CD4-positive, alpha-beta T cell treated with Interleukin-12 subunit alpha and Interleukin-12 subunit beta, for 1 hour (primary cell): ENCODE results near the gene CHMP5.
A peak's percentile ranks its signal among the peaks of the same experiment; 100 is the strongest.
"Not testable (repeated sequence)": the region's sequence is repeated elsewhere in the genome, so short reads cannot be mapped to it uniquely, and the experiment has no call there.

Source experiments
- DNase-seq: peaks from one replicate; pipeline ENCODE4 v3.0.0-alpha.2; 2020

The CHMP5 gene

GRCh38 chr9:33285502-33285901, 20.7 kb downstream of the CHMP5 start:
- DNase-seq = no peak

GRCh38 chr9:33287087-33287490, 22.2 kb downstream of the CHMP5 start:
- DNase-seq = peak; percentile 79

GRCh38 chr9:33288235-33288634, 23.4 kb downstream of the CHMP5 start:
- DNase-seq = no peak

- no peak for DNase-seq
These were observed 24.1 kb downstream of the CHMP5 start for GRCh38 chr9:33288828-33289483.

- peak; percentile 33 for DNase-seq
These were observed 24.6 kb downstream of the CHMP5 start for GRCh38 chr9:33289496-33289895.

- no peak for DNase-seq
These were observed 25.0 kb downstream of the CHMP5 start for GRCh38 chr9:33289936-33290246.

GRCh38 chr9:33290247-33291030, 25.6 kb downstream of the CHMP5 start, which contains the start of gene NFX1:
Gene NFX1 (plus strand): TSS chr9:33290516. CDS start chr9:33290573, 57 bp downstream.
- DNase-seq = peak; percentile 99

- DNase-seq = no peak
These were observed 26.2 kb downstream of the CHMP5 start for GRCh38 chr9:33291031-33291397.

GRCh38 chr9:33291901-33292300, 27.1 kb downstream of the CHMP5 start:
- no peak for DNase-seq

- no peak for DNase-seq
These were observed 28.9 kb downstream of the CHMP5 start for GRCh38 chr9:33293782-33294181.

- DNase-seq = no peak
These were observed 30.0 kb downstream of the CHMP5 start for GRCh38 chr9:33294670-33295432.

- no peak for DNase-seq
These were observed 30.7 kb downstream of the CHMP5 start for GRCh38 chr9:33295571-33295970.

- peak; percentile 28 for DNase-seq
These were observed 32.6 kb downstream of the CHMP5 start for GRCh38 chr9:33297432-33297831.

GRCh38 chr9:33300546-33300945, 35.7 kb downstream of the CHMP5 start:
- DNase-seq = no peak

GRCh38 chr9:33304362-33304761, 39.5 kb downstream of the CHMP5 start:
- no peak for DNase-seq

GRCh38 chr9:33306037-33306436, 41.2 kb downstream of the CHMP5 start:
- DNase-seq = no peak

- no peak for DNase-seq
These were observed 42.2 kb downstream of the CHMP5 start for GRCh38 chr9:33307067-33307466.

- DNase-seq = no peak
These were observed 45.1 kb downstream of the CHMP5 start for GRCh38 chr9:33309903-33310302.

GRCh38 chr9:33310748-33311147, 45.9 kb downstream of the CHMP5 start:
- DNase-seq = no peak

- DNase-seq = no peak
These were observed 47.1 kb downstream of the CHMP5 start for GRCh38 chr9:33311953-33312352.

- no peak for DNase-seq
These were observed 50.5 kb downstream of the CHMP5 start for GRCh38 chr9:33315371-33315770.

- not testable (repeated sequence) for DNase-seq
These were observed 52.3 kb downstream of the CHMP5 start for GRCh38 chr9:33317136-33317535.

- no peak for DNase-seq
These were observed 53.4 kb downstream of the CHMP5 start for GRCh38 chr9:33318225-33318624.

- DNase-seq = no peak
These were observed 53.9 kb downstream of the CHMP5 start for GRCh38 chr9:33318781-33319180.
